HL-60/S4 (cell line): Measurements from ENCODE around the gene IFNL1.
"Not testable (repeated sequence)": the region's sequence is repeated elsewhere in the genome, so short reads cannot be mapped to it uniquely, and the experiment has no call there.

Experiments used
- in situ Hi-C: fragments of 300-500 bp; cut with MboI; formaldehyde crosslinking; loops from 2 replicates; pipeline ENCODE4 v1.14.3; 2022; ENCODE audit warnings: low sequenced_read_pairs

The IFNL1 gene

DNA sequence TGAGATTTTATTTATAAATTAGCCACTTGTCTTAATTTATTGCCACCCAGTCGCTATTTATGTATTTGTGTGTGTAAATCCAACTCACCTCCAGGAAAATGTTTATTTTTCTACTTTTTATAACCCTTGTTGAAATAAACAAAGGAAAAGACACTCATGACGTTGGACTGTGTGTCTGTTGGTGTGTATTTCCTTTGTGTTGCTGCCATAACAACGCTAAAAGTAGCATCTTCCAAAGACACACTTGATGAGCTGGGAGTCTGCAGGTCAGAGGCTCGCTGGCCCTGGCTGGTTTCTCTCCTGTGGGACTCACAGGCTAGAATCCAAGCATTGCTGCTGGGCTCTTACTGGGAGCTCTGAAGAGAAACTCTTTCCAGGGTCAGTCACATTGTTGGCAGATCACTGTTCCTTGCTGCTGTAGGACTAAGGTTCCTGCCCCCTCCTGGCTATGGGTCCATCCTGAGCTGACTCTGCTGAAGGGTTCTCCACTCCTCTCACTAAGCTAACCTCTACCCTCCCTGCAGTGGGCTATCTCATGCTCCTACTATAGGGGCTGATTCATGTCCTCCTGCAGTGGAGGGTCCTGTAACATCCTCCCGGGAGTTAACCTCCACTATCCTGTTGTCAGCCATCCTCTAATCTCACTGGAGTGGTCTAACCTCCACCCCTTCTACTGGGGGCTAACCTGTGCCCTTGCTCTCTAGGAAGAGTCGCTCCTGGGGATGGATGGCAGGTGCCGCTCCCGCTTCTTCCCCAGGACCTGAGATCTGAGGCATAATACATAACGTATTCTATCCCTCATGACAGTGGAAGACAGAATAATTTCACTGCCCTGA lies 26.0 kb upstream of the IFNL1 start:
- in situ Hi-C loops, result no loop called here

GRCh38 chr19:39273859-39274258 lies 22.3 kb upstream of the IFNL1 start:
- in situ Hi-C loops, result not testable (repeated sequence)

- in situ Hi-C loops, result no loop called here
Observed at GRCh38 chr19:39275578-39275977, 20.6 kb upstream of the IFNL1 start.

DNA sequence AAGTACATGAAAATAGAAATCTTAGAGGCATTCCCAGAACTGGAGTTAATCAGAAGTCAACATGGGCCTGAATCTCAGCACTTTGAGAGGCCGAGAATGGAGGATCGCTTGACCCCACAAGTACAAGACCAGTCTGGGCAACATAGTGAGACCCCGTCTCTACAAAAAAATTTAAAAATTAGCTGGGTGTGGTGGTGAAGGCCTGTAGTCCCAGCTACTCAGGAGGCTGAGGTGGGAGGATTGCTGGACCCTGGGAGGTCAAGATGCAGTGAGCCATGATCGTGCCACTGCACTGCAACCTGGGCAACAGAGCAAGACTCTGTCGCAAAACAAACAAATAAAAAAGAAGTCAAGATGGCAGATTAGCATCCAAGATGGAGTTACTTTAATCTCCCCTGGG lies 19.5 kb upstream of the IFNL1 start:
- in situ Hi-C loops, result no loop called here

DNA sequence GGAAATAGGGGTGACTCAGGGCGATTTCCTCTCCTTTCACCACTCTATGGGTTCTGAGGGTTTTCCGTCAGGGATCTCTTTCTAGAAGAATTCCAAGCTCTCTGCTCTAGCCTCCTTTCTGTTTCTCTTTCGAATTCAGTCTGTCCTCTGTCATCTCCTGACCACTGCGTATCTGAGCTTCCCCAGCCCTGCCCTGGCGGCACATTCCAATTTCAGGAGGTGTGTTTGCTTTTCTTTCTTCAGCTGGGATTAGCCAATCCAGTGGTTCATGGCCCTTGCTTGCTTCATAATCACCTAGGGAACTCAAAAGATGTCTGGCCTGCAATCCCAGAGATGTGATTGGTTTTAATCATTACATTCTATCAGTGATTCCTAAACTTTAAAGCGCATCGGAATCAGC lies 18.6 kb upstream of the IFNL1 start:
- in situ Hi-C loops, result no loop called here

GRCh38 chr19:39282021-39282420 lies 14.2 kb upstream of the IFNL1 start:
- in situ Hi-C loops, result no loop called here

- in situ Hi-C loops, result no loop called here
Observed at GRCh38 chr19:39284032-39284431, 12.2 kb upstream of the IFNL1 start.

DNA sequence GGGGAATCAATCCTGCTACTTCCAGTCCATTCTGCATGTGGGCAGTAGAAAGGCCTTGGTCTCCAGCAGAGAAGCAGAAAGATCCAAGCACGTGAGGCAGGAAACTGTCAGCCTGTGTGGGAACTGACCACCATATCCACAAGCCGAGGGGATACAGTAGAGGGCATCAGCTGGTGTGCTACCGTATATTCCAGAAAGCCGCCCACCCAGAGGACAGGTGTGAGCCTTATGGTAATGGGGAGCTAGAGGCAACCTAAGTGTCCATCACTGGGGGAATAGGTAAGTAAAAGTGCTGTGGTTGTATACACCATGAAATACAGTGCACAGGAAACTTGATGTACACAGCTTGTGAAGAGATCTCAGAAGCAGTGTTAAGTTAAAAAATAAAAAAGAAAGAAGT lies 2.8 kb upstream of the IFNL1 start:
- in situ Hi-C loops, result no loop called here

DNA sequence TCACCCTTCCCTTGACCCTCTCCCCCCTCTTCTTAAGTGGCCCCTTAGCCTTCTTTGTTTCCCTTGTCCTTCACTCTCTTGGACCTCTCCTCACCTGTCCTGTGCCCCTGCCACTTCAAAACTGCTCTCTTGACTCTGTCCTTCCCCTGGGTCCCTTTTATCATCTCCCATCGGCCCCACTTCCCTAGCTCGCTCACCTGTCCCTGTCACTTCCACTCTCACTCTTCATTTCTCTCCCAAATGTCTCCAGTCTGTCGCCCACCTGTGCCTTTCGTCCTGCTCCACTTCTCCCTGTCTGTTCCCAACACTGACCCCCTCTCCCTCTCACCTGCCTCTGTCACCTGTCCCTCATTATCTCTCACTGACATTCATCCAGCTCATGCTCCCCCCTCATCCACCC lies 699 bp downstream of the IFNL1 start:
- in situ Hi-C loops, result no loop called here

- in situ Hi-C loops, result no loop called here
Observed at GRCh38 chr19:39297931-39298634, 1.9 kb downstream of the IFNL1 start.

DNA sequence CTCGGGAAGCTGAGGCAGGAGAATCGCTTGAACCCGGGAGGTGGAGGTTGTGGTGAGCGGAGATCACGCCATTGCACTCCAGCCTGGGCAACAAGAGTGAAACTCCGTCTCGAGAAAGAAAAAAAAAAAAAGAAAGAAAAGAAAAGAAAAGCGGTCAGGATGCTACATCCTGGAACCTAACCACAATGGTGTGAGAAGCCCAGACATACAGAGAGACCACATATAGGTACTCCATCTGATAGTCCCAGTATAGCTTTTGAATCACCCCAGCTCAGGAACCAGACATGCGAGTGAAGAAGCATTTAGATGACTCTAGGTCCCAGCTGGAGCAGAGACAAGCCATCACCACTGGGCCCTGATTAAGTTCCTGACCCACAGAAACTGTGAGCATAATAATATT lies 3.2 kb downstream of the IFNL1 start:
- in situ Hi-C loops, result no loop called here

- in situ Hi-C loops, result no loop called here
Observed at GRCh38 chr19:39299832-39300231, 3.6 kb downstream of the IFNL1 start.

GRCh38 chr19:39301021-39301420 lies 4.8 kb downstream of the IFNL1 start:
- in situ Hi-C loops, result no loop called here

DNA sequence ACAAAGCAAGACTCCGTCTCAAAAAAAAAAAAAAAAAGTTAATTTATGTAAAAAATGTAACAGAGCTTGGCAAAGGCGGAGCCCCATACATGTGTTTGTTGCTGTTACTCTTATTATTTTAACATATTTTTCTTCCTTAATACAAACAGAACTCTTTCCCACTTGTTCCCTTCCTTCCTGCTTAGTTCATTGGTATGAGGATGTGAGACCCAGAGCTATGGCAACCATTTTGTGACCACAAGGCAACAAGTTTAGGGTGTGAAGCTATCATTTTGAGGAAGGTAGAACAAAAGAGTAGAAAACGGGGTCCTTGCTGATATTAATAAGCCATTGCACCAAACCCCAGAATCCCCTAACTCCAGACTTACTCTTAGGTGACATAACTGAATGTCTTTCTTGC lies 5.4 kb downstream of the IFNL1 start:
- in situ Hi-C loops, result no loop called here

DNA sequence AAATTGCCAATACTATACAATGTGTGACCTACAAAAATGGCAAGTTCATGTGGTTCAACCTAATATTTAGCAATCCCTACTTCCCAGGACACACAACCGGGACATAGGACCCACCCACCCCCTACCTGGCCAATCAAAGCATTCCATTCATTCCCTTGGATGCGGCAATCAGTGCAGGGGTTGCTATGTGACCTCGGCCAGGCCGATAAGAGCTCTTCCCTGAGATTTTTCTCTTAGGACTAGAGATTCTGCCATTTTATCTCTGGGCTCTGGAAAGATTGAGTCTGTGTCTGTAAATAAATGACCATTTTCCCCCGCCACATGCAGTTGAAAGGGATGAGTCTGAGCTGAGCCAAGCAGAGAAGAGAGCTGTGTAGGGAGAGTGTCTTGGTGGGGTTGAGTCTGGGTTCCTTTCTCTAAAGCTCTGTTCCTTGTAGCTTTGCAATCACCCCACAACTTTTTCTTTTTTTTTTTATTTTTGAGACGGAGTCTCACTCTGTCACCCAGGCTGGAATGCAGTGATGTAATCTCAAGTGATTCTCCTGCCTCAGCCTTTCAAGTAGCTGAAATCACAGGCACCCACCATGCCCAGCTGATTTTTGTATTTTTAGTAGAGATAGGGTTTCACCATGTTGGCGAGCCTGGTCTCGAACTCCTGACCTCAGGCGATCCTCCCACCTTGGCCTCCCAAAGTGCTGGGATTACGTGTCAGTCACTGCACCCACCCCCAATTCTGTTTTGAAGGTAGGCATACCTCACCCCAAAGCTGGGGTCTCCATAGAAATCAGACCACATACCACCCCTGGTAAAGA lies 7.4 kb downstream of the IFNL1 start:
- in situ Hi-C loops, result no loop called here

GRCh38 chr19:39304185-39304513 lies 7.9 kb downstream of the IFNL1 start:
- in situ Hi-C loops, result no loop called here

- in situ Hi-C loops, result no loop called here
Observed at GRCh38 chr19:39304701-39305571, 8.7 kb downstream of the IFNL1 start.

GRCh38 chr19:39306075-39306474 lies 9.9 kb downstream of the IFNL1 start:
- in situ Hi-C loops, result no loop called here

DNA sequence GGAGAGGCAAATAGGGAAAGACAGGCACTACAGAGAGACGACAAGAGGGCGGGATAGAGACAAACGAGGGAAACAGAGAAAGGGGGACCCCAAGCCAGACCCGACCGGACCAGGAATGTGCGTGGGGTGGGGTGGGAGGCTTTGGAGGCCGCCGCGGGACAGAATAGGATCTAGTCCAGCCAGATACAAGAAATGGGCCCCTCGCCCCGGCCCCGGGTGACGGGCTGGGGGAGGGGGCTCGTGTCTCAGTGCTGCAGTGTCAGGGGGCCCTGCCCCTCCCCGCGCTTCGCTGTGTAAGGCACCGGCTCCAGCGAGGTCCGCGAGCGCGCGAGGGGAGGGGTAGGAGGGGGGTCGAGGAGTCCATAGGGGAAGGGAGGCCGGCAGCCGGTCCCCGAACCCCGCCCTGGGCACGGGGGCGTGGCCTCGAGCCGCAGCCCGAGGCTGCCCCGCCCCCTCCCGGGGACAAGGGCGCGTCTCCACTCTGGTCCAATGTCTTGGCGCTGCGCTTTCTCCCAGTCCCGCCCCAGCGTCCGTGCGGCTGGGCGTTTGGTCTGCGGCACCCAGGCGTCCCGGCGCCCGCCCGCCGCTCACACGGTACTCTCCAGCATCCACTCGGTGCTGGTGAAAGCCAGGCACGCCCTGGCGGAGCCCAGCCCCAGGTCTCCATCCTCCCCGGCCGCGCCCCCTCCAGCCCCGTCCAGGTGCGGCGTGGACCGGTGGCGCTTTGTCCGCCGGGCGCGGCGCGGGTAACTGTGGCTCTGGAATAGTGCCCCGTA lies 11.0 kb downstream of the IFNL1 start:
- in situ Hi-C loops, result no loop called here
